HEK293T (cell line): ENCODE results near the gene STK33.

Source experiments
- CTCF ChIA-PET: fragments of 350-600 bp; formaldehyde crosslinking; extraction: SDS; loops from one replicate; lab custom pipeline; 2021; ENCODE audit warnings: antibody characterized with exemption, inconsistent platforms; lab: Yijun Ruan, JAX
- POLR2A ChIA-PET: fragments of 350-600 bp; formaldehyde crosslinking; extraction: SDS; loops from one replicate; lab custom pipeline; 2020; ENCODE audit warnings: antibody characterized with exemption, inconsistent platforms; lab: Yijun Ruan, JAX
- DNase-seq: peaks from one replicate; pipeline ENCODE4 v3.0.0; 2012; ENCODE audit warnings: mixed read lengths; ENCODE audit errors: extremely low spot score
- ARNT ChIP-seq: fragments of 450-650 bp; IDR thresholded peaks from 2 replicates; pipeline ENCODE4 v1.6.1; 2017; ENCODE audit warnings: mild to moderate bottlenecking
- BHLHE40 ChIP-seq: fragments of 450-650 bp; IDR thresholded peaks from 2 replicates; pipeline ENCODE4 v1.6.1; 2016; ENCODE audit warnings: mild to moderate bottlenecking, moderate library complexity, borderline replicate concordance
- CTBP1 ChIP-seq: fragments of 450-650 bp; IDR thresholded peaks from 2 replicates; pipeline ENCODE4 v1.6.1; 2016; ENCODE audit warnings: borderline replicate concordance
- ELF4 ChIP-seq: fragments of 450-650 bp; IDR thresholded peaks from 2 replicates; pipeline ENCODE4 v1.6.1; 2017; ENCODE audit warnings: antibody characterized with exemption
- FOXA1 ChIP-seq: fragments of 450-650 bp; IDR thresholded peaks from 2 replicates; pipeline ENCODE4 v1.6.1; 2016; ENCODE audit warnings: mild to moderate bottlenecking
- FOXK2 ChIP-seq: fragments of 450-650 bp; IDR thresholded peaks from 2 replicates; pipeline ENCODE4 v1.6.1; 2016; ENCODE audit warnings: mild to moderate bottlenecking
- FOXM1 ChIP-seq: fragments of 450-650 bp; IDR thresholded peaks from 2 replicates; pipeline ENCODE4 v1.6.1; 2017; ENCODE audit warnings: mild to moderate bottlenecking, borderline replicate concordance
- HDGF ChIP-seq: fragments of 450-650 bp; IDR thresholded peaks from 2 replicates; pipeline ENCODE4 v1.6.1; 2017; ENCODE audit warnings: antibody characterized with exemption, borderline replicate concordance
- L3MBTL2 ChIP-seq: fragments of 450-650 bp; conservative IDR thresholded peaks from 2 replicates; pipeline ENCODE4 v1.6.1; 2016; ENCODE audit warnings: mild to moderate bottlenecking
- LEF1 ChIP-seq: fragments of 450-650 bp; IDR thresholded peaks from 2 replicates; pipeline ENCODE4 v1.6.1; 2017; ENCODE audit warnings: mild to moderate bottlenecking, borderline replicate concordance
- NFRKB ChIP-seq: fragments of 450-650 bp; IDR thresholded peaks from 2 replicates; pipeline ENCODE4 v1.6.1; 2016; ENCODE audit warnings: mild to moderate bottlenecking, moderate library complexity
- PKNOX1 ChIP-seq: fragments of 450-650 bp; IDR thresholded peaks from 2 replicates; pipeline ENCODE4 v1.6.1; 2016
- SP1 ChIP-seq: fragments of 450-650 bp; IDR thresholded peaks from 2 replicates; pipeline ENCODE4 v1.6.1; 2017
- SUZ12 ChIP-seq: fragments of 450-650 bp; IDR thresholded peaks from 2 replicates; pipeline ENCODE4 v1.6.1; 2016; ENCODE audit warnings: mild to moderate bottlenecking
- TARDBP ChIP-seq: fragments of 450-650 bp; IDR thresholded peaks from 2 replicates; pipeline ENCODE4 v1.6.1; 2016
- ZNF384 ChIP-seq: fragments of 450-650 bp; IDR thresholded peaks from 2 replicates; pipeline ENCODE4 v1.6.1; 2016

The STK33 gene

GRCh38 chr11:8615291-8616032, 21.4 kb upstream of the STK33 start:
- TF ChIP-seq CTBP1 (no peak), HDGF (no peak), FOXA1 (no peak), ZNF384 (no peak), LEF1 (no peak), SP1 (no peak), TARDBP (no peak), FOXM1 (no peak), ARNT (no peak), ELF4 (no peak), FOXK2 (no peak), NFRKB (no peak), L3MBTL2 (no peak)
- ChIA-PET CTCF (no interaction called here), POLR2A (no interaction called here)
- no peak for DNase-seq

GRCh38 chr11:8614497-8614896, 20.5 kb upstream of the STK33 start:
- DNase-seq = no peak
- TF ChIP-seq PKNOX1 (no peak), FOXM1 (no peak), L3MBTL2 (no peak), ELF4 (no peak), FOXA1 (no peak), NFRKB (no peak), BHLHE40 (no peak), SP1 (no peak), SUZ12 (no peak), HDGF (no peak), ZNF384 (no peak), ARNT (no peak), CTBP1 (no peak), FOXK2 (no peak), TARDBP (no peak), LEF1 (no peak)
- ChIA-PET POLR2A (no interaction called here), CTCF (no interaction called here)

- CTCF ChIA-PET = interaction anchor here (0.6 kb wide), 1 partner anchor 231 kb away, joined by 3 read pairs; no protein-coding TSS in a partner anchor
- no peak for DNase-seq
- TF ChIP-seq BHLHE40 (no peak), SP1 (no peak), NFRKB (no peak), ELF4 (no peak), ARNT (no peak), FOXK2 (no peak), PKNOX1 (no peak), HDGF (no peak), L3MBTL2 (no peak), LEF1 (no peak), FOXA1 (no peak), CTBP1 (no peak), ZNF384 (no peak), FOXM1 (no peak), TARDBP (no peak), SUZ12 (no peak)
- POLR2A ChIA-PET = interaction anchor here (0.9 to 2.0 kb wide), 2 partner anchors 19 to 69 kb away, joined by 3 to 10 read pairs; partner anchors contain the start of genes RPL27A, STK33 and TRIM66
Measured at GRCh38 chr11:8613036-8613435, 19.0 kb upstream of the STK33 start.

- CTCF ChIA-PET = no interaction called here
- POLR2A ChIA-PET = interaction anchor here (0.9 to 2.0 kb wide), 2 partner anchors 18 to 70 kb away, joined by 3 to 10 read pairs; partner anchors contain the start of genes RPL27A, STK33 and TRIM66
- no peak for DNase-seq
- no peak for TF ChIP-seq PKNOX1
- TF ChIP-seq LEF1 = no peak
- TF ChIP-seq FOXM1 = no peak
- TF ChIP-seq L3MBTL2 = no peak
- TF ChIP-seq SUZ12 = no peak
Measured at GRCh38 chr11:8612522-8612921, 18.5 kb upstream of the STK33 start.

- POLR2A ChIA-PET = no interaction called here
- CTCF ChIA-PET = no interaction called here
- no peak for TF ChIP-seq HDGF
- TF ChIP-seq ELF4 = no peak
- TF ChIP-seq NFRKB = no peak
- no peak for TF ChIP-seq L3MBTL2
- TF ChIP-seq BHLHE40 = no peak
- no peak for TF ChIP-seq SP1
- no peak for TF ChIP-seq ARNT
- no peak for TF ChIP-seq FOXM1
- no peak for TF ChIP-seq PKNOX1
- no peak for TF ChIP-seq ZNF384
- no peak for DNase-seq
Measured at GRCh38 chr11:8610532-8611116, 16.6 kb upstream of the STK33 start.
